Heart right ventricle (tissue), 16 donors: ENCODE measurements around the gene CCDC192. TPM values are rescaled to one million over a fixed set of nuclear protein-coding genes. Genes with fewer than 3 reads are reported as not detected.

Experiments used
- ATAC-seq, 8 donors: fragments of 200-7000 bp; cut with Tn5 transposase; one replicate each; pipeline ENCODE4 v1.9.1; 2020; ENCODE audit warnings: mild to moderate bottlenecking in 8 of 8, moderate library complexity in 8 of 8, moderate number of reproducible peaks in 1 of 8
- DNase-seq, 2 donors: peaks; one replicate each; pipeline ENCODE4 v3.0.0-alpha.2; 2020
- H3K27ac ChIP-seq, 10 donors: fragments of 200-600 bp; sonication (generic) in 2 of 10; one replicate each; pipeline versions ENCODE4 v1.5.0 to v1.8.0; 2020 to 2022; ENCODE audit warnings: mild to moderate bottlenecking in 3 of 10
- H3K27me3 ChIP-seq, 7 donors: fragments of 200-600 bp; one replicate each; pipeline ENCODE4 v1.8.0; 2021 to 2022; ENCODE audit warnings: mild to moderate bottlenecking in 2 of 7
- H3K36me3 ChIP-seq, 9 donors: fragments of 200-600 bp; sonication (generic) in 1 of 9; one replicate each; pipeline versions ENCODE4 v1.5.0 to v1.8.0; 2020 to 2022; ENCODE audit warnings: mild to moderate bottlenecking in 2 of 9
- H3K4me1 ChIP-seq, 9 donors: fragments of 200-600 bp; sonication (generic) in 1 of 9; one replicate each; pipeline versions ENCODE4 v1.5.0 to v1.8.0; 2020 to 2022; ENCODE audit warnings: mild to moderate bottlenecking in 4 of 9
- H3K4me3 ChIP-seq, 10 donors: fragments of 200-600 bp; sonication (generic) in 2 of 10; one replicate each; pipeline versions ENCODE4 v1.5.0 to v1.8.0; 2020 to 2022; ENCODE audit warnings: mild to moderate bottlenecking in 7 of 10, moderate library complexity in 2 of 10
- H3K9me3 ChIP-seq, 11 donors: fragments of 200-600 bp in 10 of 11; sonication (generic) in 2 of 11; one replicate each; pipeline versions ENCODE4 v1.5.0 to v1.8.0; 2013 to 2022; ENCODE audit warnings: mild to moderate bottlenecking in 2 of 11, control low read depth in 1 of 11, moderate library complexity in 1 of 11
- CTCF ChIP-seq, 9 donors: fragments of 200-600 bp; sonication (generic) in 2 of 9; IDR thresholded peaks; one replicate each; pipeline versions ENCODE4 v1.5.0 to v1.8.0; 2021 to 2022; ENCODE audit warnings: antibody characterized with exemption in 9 of 9, mild to moderate bottlenecking in 5 of 9, moderate library complexity in 1 of 9
- WGBS, 2 donors: extraction: QIAGEN DNeasy Blood & Tissue Kit; methylation state at CpG; one replicate each; pipeline ENCODE4 v1.1.7; 2013; ENCODE audit warnings: inconsistent platforms in 1 of 2; 5-methylcytosine and 5-hydroxymethylcytosine counted together
- intact Hi-C, 10 donors: fragments of 100-400 bp; cut with DNase I; formaldehyde crosslinking; loops; one replicate each; pipeline versions ENCODE4 v1.11.1 to v1.14.2; 2022
- polyA plus RNA-seq, 2 donors: library from polyadenylated mRNA; stranded (reverse); fragments of 200-250 nt; gene quantifications; one replicate each; pipeline ENCODE4 v1.2.3, GENCODE V29; 2013
- total RNA-seq, 10 donors: library from RNA; stranded (reverse); fragmentation: NEBNext Ultra II Directional in 3 of 10; extraction: Animal tissue kit (Norgen Biotek cat#: 25700) in 3 of 10; gene quantifications; one replicate each; pipeline versions ENCODE4 v1.2.1 to v1.2.4, GENCODE V29; 2021 to 2023
- donor health status: Arrhythmogenic right ventricular cardiomyopathy.
- donor health status: ischemic (EF 13 %, LVEDD 7.1; RV severe dilation, severe dysfunction).
- donor health status: healthy with polysubstance abuse.
- donor health status: DM: no; HTN: yes; CAD: no.
- donor health status: DM: no; HTN: no; CAD: no.
- donor health status: ischemic (EF 25% LVEDD 6.9; RV normal size, moderate dysfunction).
- donor health status: ischemic (EF 25% LVEDD 5.7; RV mildly dilated, moderate dysfunction).
- donor health status: healthy.
- donor health status: DM: yes; HTN: yes; CAD: no.
- donor health status: Ischemic cardiomyopathy.
- donor health status: ischemic (EF 35%, LVEDD 5.7; RV mildly dilated, moderate dysfunction).
- donor health status: nonischemic (EF 11% LVEDD 7.7; RV severe dilation, severe dysfunction).
- donor health status: DM: yes; HTN: yes; CAD: no.
- donor health status: PGD.
- donor health status: ischemic (EF 29% LVEDD 5.4; RV normal size, mild dysfunction).
- donor health status: nonischemic (EF 23%, LVEDD 6.1; RV moderate dilation, normal function).

CCDC192 gene
- total and polyA plus RNA-seq, 12 donors, result 0.13 to 0.76 (median 0.33) TPM; not detected in 8

- DNase-seq (no peak), ATAC-seq (no peak)
- Histone ChIP-seq H3K4me3 (no peak overlapping the region), H3K9me3 (no peaks in the 10 kb centered on the region), H3K36me3 (no peaks in the 10 kb centered on the region), H3K27me3 (no peaks in the 10 kb centered on the region), H3K4me1 (peaks cover 0 to 12% (median 0%) of the 10 kb centered on the region in 9 donors), H3K27ac (no peak overlapping the region)
- 79 to 86% methylated on average over 5 of the region's 5 CpGs for WGBS, 2 donors
- TF ChIP-seq CTCF (IDR thresholded peaks at IDR 0.05), result no peak
- intact Hi-C loops, result no loop called here
Measured at GRCh38 chr5:127919006-127919796, 216.0 kb downstream of the CCDC192 start.

DNA sequence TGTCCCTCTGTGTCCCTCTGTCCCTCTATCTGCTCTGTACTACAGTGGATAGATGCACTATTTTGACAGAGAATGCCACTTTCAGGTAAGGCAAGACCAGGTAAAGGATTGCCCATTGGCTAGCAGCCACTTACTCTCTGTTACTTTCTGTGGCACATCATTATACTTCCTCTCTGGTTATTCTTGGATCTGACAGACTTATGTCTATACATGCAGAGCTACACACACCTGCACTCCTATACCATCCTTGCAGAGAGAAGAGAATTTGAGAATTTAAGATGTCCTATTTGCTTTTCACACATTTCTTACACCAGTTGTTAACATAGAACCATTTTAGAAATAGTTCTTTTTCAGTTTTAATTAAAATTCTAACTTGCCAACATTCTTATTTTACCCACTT is 216.6 kb downstream of the CCDC192 start:
- Histone ChIP-seq H3K27me3 (no peaks in the 10 kb centered on the region), H3K9me3 (no peaks in the 10 kb centered on the region), H3K4me3 (no peak overlapping the region), H3K36me3 (no peaks in the 10 kb centered on the region), H3K27ac (no peak overlapping the region), H3K4me1 (peaks cover 0 to 12% (median 0%) of the 10 kb centered on the region in 9 donors)
- DNase-seq (no peak), ATAC-seq (no peak)
- no peak for TF ChIP-seq CTCF (IDR thresholded peaks at IDR 0.05)
- intact Hi-C loops, result no loop called here

GRCh38 chr5:127920936-127921335 is 217.7 kb downstream of the CCDC192 start:
- Histone ChIP-seq H3K9me3 (no peaks in the 10 kb centered on the region), H3K4me1 (peaks cover 0 to 12% (median 0%) of the 10 kb centered on the region in 9 donors), H3K36me3 (no peaks in the 10 kb centered on the region), H3K27me3 (no peaks in the 10 kb centered on the region), H3K27ac (no peak overlapping the region), H3K4me3 (no peak overlapping the region)
- TF ChIP-seq CTCF (IDR thresholded peaks at IDR 0.05), result no peak
- ATAC-seq (no peak), DNase-seq (no peak)
- intact Hi-C loops, result no loop called here

- Histone ChIP-seq H3K9me3 (no peaks in the 10 kb centered on the region), H3K36me3 (no peaks in the 10 kb centered on the region), H3K4me1 (no peaks in the 10 kb centered on the region), H3K27ac (no peak overlapping the region), H3K4me3 (no peak overlapping the region), H3K27me3 (no peaks in the 10 kb centered on the region)
- intact Hi-C loops, result no loop called here
- ATAC-seq (no peak), DNase-seq (no peak)
- 66 to 76% methylated on average over 2 of the region's 2 CpGs for WGBS, 2 donors
- no peak for TF ChIP-seq CTCF (IDR thresholded peaks at IDR 0.05)
Measured at GRCh38 chr5:127922603-127923002, 219.4 kb downstream of the CCDC192 start.
